HFFc6 (cell line): ENCODE data around the gene E2F1. TPM values are rescaled to one million over a fixed set of nuclear protein-coding genes. Genes with fewer than 3 reads are reported as not detected.
A peak's percentile ranks its signal among the peaks of the same experiment; 100 is the strongest.

ENCODE experiments used
- DNase-seq: peaks from one replicate; pipeline ENCODE4 v3.0.0-alpha.2; 2018
- H3K27ac Mint-ChIP-seq: 2 replicates; pipeline ENCODE4 v1.8.0; 2020; ENCODE audit warnings: mild to moderate bottlenecking, mixed read lengths
- H3K27me3 Mint-ChIP-seq: 2 replicates; pipeline ENCODE4 v1.8.0; 2021; ENCODE audit warnings: mild to moderate bottlenecking, moderate library complexity, mixed read lengths; ENCODE audit not compliant: insufficient read depth
- H3K36me3 Mint-ChIP-seq: 2 replicates; pipeline ENCODE4 v1.8.0; 2021; ENCODE audit warnings: low read depth, mixed read lengths
- H3K4me1 Mint-ChIP-seq: 2 replicates; pipeline ENCODE4 v1.8.0; 2020; ENCODE audit warnings: low read depth, mixed read lengths
- H3K4me3 Mint-ChIP-seq: 2 replicates; pipeline ENCODE4 v1.8.0; 2020; ENCODE audit warnings: mild to moderate bottlenecking, moderate library complexity, mixed read lengths
- H3K9me3 Mint-ChIP-seq: 2 replicates; pipeline ENCODE4 v1.8.0; 2020; ENCODE audit warnings: mild to moderate bottlenecking, mixed read lengths
- CTCF ChIP-seq: fragments of 200-600 bp; sonication (generic); IDR thresholded peaks from 2 replicates; pipeline ENCODE4 v1.5.0; 2021; ENCODE audit warnings: antibody characterized with exemption, mild to moderate bottlenecking
- total RNA-seq, 6 experiments: library from RNA; stranded (reverse); fragmentation: NEBNext Ultra II Directional; extraction: Animal tissue kit (Norgen Biotek cat#: 25700); gene quantifications; 2 replicates in 1 of 6; 3 replicates in 5 of 6; pipeline ENCODE4 v1.2.3, GENCODE V29; 2021

E2F1 gene
- total RNA-seq, 6 experiments from 2014 or later = 11.3 to 21.7 (median 20.2) TPM

DNA sequence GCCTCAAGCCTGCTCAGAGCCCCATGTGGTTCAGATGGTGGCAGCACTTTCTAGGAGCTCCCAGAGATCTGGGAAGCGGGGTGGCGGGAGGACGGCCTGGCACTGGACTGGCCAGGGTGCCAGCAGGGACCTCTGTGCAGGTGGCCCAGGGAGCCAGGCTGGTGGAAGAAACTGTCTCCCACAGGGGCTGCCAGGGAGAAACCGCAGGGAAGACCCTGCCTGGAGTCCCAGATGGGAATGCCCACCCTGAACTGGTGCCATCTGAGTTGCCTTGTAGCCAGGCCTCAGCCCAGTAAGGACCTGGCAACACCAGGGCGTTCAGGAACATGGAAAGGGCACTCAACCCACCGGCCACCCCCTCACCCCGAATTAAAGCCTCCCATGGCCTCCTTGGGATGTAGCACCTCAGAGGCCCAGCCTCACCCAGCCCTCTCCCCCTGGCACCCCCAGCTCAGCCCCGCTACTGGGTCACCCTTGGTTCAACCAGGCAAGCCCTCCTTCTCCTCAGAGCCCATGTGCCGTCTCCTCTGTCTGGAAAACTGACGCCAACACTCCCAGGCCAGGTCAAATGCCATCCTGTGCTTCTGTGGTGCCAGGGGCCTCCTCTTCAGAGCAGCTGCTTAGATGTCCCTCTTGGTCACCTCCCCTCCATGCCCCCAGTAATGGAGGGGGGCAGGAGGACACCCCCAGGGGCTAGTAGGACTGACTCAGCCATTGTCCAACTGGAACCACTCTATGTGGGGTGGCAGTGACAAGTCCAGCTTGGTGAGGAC is 30.0 kb downstream of the E2F1 start:
- H3K4me1 Mint-ChIP-seq = peaks cover 7% of the 10 kb centered on the region; the same call in 1 of the 2 replicates
- no peaks in the 10 kb centered on the region for H3K36me3 Mint-ChIP-seq
- H3K27ac Mint-ChIP-seq = no peak overlapping the region
- no peak for TF ChIP-seq CTCF
- no peak overlapping the region for H3K4me3 Mint-ChIP-seq
- no peak for DNase-seq
- peaks cover 4% of the 10 kb centered on the region for H3K27me3 Mint-ChIP-seq
- no peaks in the 10 kb centered on the region for H3K9me3 Mint-ChIP-seq

GRCh38 chr20:33655164-33655563 is 31.0 kb downstream of the E2F1 start:
- Mint-ChIP-seq H3K9me3 (no peaks in the 10 kb centered on the region), H3K4me1 (peaks cover 7% of the 10 kb centered on the region; the same call in 1 of the 2 replicates), H3K4me3 (no peak overlapping the region), H3K27me3 (peaks cover 4% of the 10 kb centered on the region), H3K27ac (no peak overlapping the region), H3K36me3 (no peaks in the 10 kb centered on the region)
- TF ChIP-seq CTCF = no peak
- DNase-seq = no peak

DNA sequence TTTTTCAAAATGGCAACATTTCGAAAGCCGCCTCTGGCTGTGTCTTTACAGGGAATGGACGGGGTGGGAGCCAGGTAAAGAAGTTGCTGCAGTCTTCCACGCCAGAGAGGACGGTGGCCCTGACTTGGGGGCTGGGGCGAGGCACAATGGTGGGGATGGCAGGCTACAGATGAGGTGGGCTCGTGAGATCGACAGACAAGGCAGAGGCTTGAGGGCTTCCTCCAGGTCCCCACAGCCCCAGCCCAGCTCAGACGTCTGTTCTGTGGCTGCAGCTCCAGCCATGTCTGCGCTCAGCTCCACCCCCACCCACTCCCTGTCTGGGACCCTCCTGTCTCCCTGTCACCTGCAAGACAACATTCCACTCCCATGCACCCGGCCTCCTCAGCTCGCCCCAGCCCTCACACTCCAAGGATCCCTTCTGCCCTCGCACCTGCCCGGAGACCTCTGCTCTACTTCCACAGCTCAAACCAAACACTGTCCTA is 31.5 kb downstream of the E2F1 start:
- H3K9me3 Mint-ChIP-seq = no peaks in the 10 kb centered on the region
- H3K27me3 Mint-ChIP-seq = peaks cover 4% of the 10 kb centered on the region
- H3K4me3 Mint-ChIP-seq = no peak overlapping the region
- no peak for TF ChIP-seq CTCF
- H3K27ac Mint-ChIP-seq = no peak overlapping the region
- H3K4me1 Mint-ChIP-seq = peaks cover 7% of the 10 kb centered on the region; the same call in 1 of the 2 replicates
- no peaks in the 10 kb centered on the region for H3K36me3 Mint-ChIP-seq
- no peak for DNase-seq

GRCh38 chr20:33653900-33654596 is 32.1 kb downstream of the E2F1 start:
- Mint-ChIP-seq H3K4me1 (peaks cover 7% of the 10 kb centered on the region; the same call in 1 of the 2 replicates), H3K4me3 (no peak overlapping the region; the same call in 1 of the 2 replicates), H3K27ac (no peak overlapping the region), H3K36me3 (no peaks in the 10 kb centered on the region), H3K27me3 (peaks cover 4% of the 10 kb centered on the region), H3K9me3 (no peaks in the 10 kb centered on the region)
- TF ChIP-seq CTCF = no peak
- no peak for DNase-seq

- peak; percentile 46 for DNase-seq
- Mint-ChIP-seq H3K27ac (peak overlapping the region; percentile 62), H3K4me3 (peak overlapping the region; percentile 65), H3K27me3 (peaks cover 4% of the 10 kb centered on the region), H3K36me3 (no peaks in the 10 kb centered on the region), H3K4me1 (peaks cover 7% of the 10 kb centered on the region; the same call in 1 of the 2 replicates), H3K9me3 (no peaks in the 10 kb centered on the region)
- TF ChIP-seq CTCF = peak; percentile 86
These were observed 32.8 kb downstream of the E2F1 start for GRCh38 chr20:33653218-33653899.
